HepG2 (cell line): ENCODE measurements around the gene CLCN1. TPM values are rescaled to one million over a fixed set of nuclear protein-coding genes. Genes with fewer than 3 reads are reported as not detected.

Experiments used
- ATAC-seq: fragments of 200-7000 bp; cut with Tn5 transposase; 3 replicates; pipeline ENCODE4 v1.9.1; 2020; ENCODE audit warnings: mild to moderate bottlenecking, moderate library complexity
- BruUV-seq: library from RNA; stranded (reverse); fragments of 400-500 nt; replicated peaks from 2 replicates; lab custom pipeline; 2021; lab: Mats Ljungman, UMichigan
- CTCF ChIA-PET: fragments of 300-600 bp; formaldehyde crosslinking; extraction: SDS; loops from one replicate; lab custom pipeline; 2021; ENCODE audit warnings: low total read pairs, inconsistent platforms, low intra/inter-chr PET ratio; lab: Yijun Ruan, JAX
- POLR2A ChIA-PET: fragments of 350-600 bp; sonication (Branson Sonifier 250); formaldehyde crosslinking; loops from one replicate; lab custom pipeline; 2020; ENCODE audit warnings: antibody characterized with exemption, inconsistent platforms; lab: Yijun Ruan, JAX
- DNase-seq: peaks from one replicate; pipeline ENCODE4 v3.0.0-alpha.2; 2015; ENCODE audit warnings: low spot score
- FAIRE-seq: peaks from 3 replicates; lab custom pipeline; 2011; peaks lifted over from hg19 to GRCh38; lab: Jason Lieb, UNC
- H2AFZ ChIP-seq: one replicate; pipeline ENCODE4 v1.6.1; 2011; ENCODE audit warnings: low read length, inconsistent platforms
- H3K27ac ChIP-seq: fragments of 300-600 bp; 3 replicates; pipeline ENCODE4 v1.8.0; 2011; ENCODE audit warnings: mixed run types, mild to moderate bottlenecking, mixed read lengths, low read length, inconsistent platforms; ENCODE audit not compliant: insufficient read depth; ENCODE audit errors: extremely low read length
- H3K27me3 ChIP-seq, 2 experiments: fragments of 200-600 bp in 1 of 2; 2 replicates in 1 of 2; 3 replicates in 1 of 2; pipeline versions ENCODE4 v1.6.0 to v1.8.0; 2011; ENCODE audit warnings: low read length in 2 of 2, mild to moderate bottlenecking in 2 of 2, moderate library complexity in 2 of 2, inconsistent platforms in 1 of 2; ENCODE audit not compliant: insufficient read depth in 2 of 2, control insufficient read depth in 1 of 2
- H3K36me3 ChIP-seq, 2 experiments: fragments of 200-600 bp in 1 of 2; replicated peaks in 1 of 2; 2 replicates in 1 of 2; 3 replicates in 1 of 2; pipeline versions ENCODE4 v1.5.1 to v1.8.0; 2011; ENCODE audit warnings: low read length in 2 of 2, inconsistent platforms in 1 of 2; ENCODE audit not compliant: insufficient read depth in 2 of 2, control insufficient read depth in 1 of 2
- H3K4me1 ChIP-seq: 2 replicates; pipeline ENCODE4 v1.5.1; 2012; ENCODE audit warnings: low read length, inconsistent platforms; ENCODE audit not compliant: insufficient read depth
- H3K4me2 ChIP-seq: 2 replicates; pipeline ENCODE4 v1.6.0; 2011; ENCODE audit warnings: low read depth, low read length, inconsistent platforms
- H3K4me3 ChIP-seq, 3 experiments: fragments of 200-600 bp in 1 of 3; sonication (generic), shearing (Covaris generic) in 1 of 3; replicated peaks in 1 of 3; 2 replicates each; pipeline ENCODE4 v1.5.1; 2011 to 2016; ENCODE audit warnings: low read length in 3 of 3, inconsistent platforms in 2 of 3, low read depth in 2 of 3, mild to moderate bottlenecking in 2 of 3, control low read depth in 1 of 3, mixed read lengths in 1 of 3; ENCODE audit not compliant: insufficient read depth in 1 of 3
- H3K79me2 ChIP-seq: one replicate; pipeline ENCODE4 v1.6.1; 2011; ENCODE audit warnings: low read length, inconsistent platforms; ENCODE audit not compliant: insufficient read depth
- H3K9ac ChIP-seq: 2 replicates; pipeline ENCODE4 v1.6.0; 2011; ENCODE audit warnings: mild to moderate bottlenecking, low read depth, low read length, inconsistent platforms; ENCODE audit not compliant: insufficient read depth
- H3K9me3 ChIP-seq: 2 replicates; pipeline ENCODE4 v1.5.1; 2012; ENCODE audit warnings: mild to moderate bottlenecking, low read length
- H4K20me1 ChIP-seq: 2 replicates; pipeline ENCODE4 v1.6.0; 2011; ENCODE audit warnings: inconsistent platforms, mild to moderate bottlenecking, low read length, moderate library complexity; ENCODE audit not compliant: insufficient read depth
- GABPB1 ChIP-seq: IDR thresholded peaks from 2 replicates; pipeline ENCODE4 v1.6.1; 2016; ENCODE audit warnings: mild to moderate bottlenecking, missing genetic modification reagents, moderate library complexity, missing compliant biosample characterization
- HNRNPLL ChIP-seq: fragments of 200-400 bp; formaldehyde crosslinking; IDR thresholded peaks from 2 replicates; pipeline ENCODE4 v1.6.1; 2017; ENCODE audit warnings: mild to moderate bottlenecking, low read depth, low read length; ENCODE audit not compliant: poor library complexity, severe bottlenecking
- IKZF4 ChIP-seq: sonication (generic); formaldehyde crosslinking; IDR thresholded peaks from 2 replicates; pipeline ENCODE4 v1.5.1; 2020; ENCODE audit warnings: borderline replicate concordance, mild to moderate bottlenecking, low read depth, missing genetic modification reagents; ENCODE audit errors: not compliant biosample characterization
- STAG1 ChIP-seq: sonication (generic); formaldehyde crosslinking; IDR thresholded peaks from 2 replicates; pipeline ENCODE4 v1.4.0; 2020; ENCODE audit warnings: missing genetic modification reagents
- ZFX ChIP-seq: sonication (generic); formaldehyde crosslinking; IDR thresholded peaks from 2 replicates; pipeline ENCODE4 v1.4.0; 2020; ENCODE audit warnings: mild to moderate bottlenecking, low read depth, missing genetic modification reagents, moderate library complexity
- WGBS: methylation state at CpG from one replicate; pipeline ENCODE4 v1.1.6; 2017; ENCODE audit warnings: low lambda C conversion rate; 5-methylcytosine and 5-hydroxymethylcytosine counted together
- in situ Hi-C: cut with HindIII; loops from 2 replicates; pipeline ENCODE4 v1.10.0; 2017; ENCODE audit warnings: low pct_unique_long_range_greater_than_20kb; ENCODE audit not compliant: extremely low pct_ligation_motif_present
- intact Hi-C: fragments of 100-400 bp; cut with micrococcal nuclease; formaldehyde crosslinking; loops from one replicate; pipeline ENCODE4 v1.10.0; 2022; ENCODE audit not compliant: unreplicated experiment
- polyA plus RNA-seq, 8 experiments: library from polyadenylated mRNA; depleted of rRNA in 3 of 8; stranded (reverse) in 7 of 8; unstranded in 1 of 8; fragments of >200 nt; fragmentation: Illumina TruSeq in 4 of 8; extraction: Trizol in 4 of 8; gene quantifications; 2 replicates each; pipeline versions ENCODE4 v1.2.1 to v1.2.3, GENCODE V29; 2011 to 2016; ENCODE audit warnings: low read depth in 4 of 8, missing spikeins in 1 of 8, mixed read lengths in 1 of 8; ENCODE audit not compliant: insufficient read depth in 1 of 8
- total RNA-seq, 5 experiments: library from RNA; depleted of rRNA; stranded (reverse); fragments of >200 nt; fragmentation: Illumina TruSeq; extraction: Trizol; gene quantifications; 2 replicates each; pipeline ENCODE4 v1.2.3, GENCODE V29; 2016; ENCODE audit warnings: low read depth in 1 of 5
- TF ChIP-seq, protein P1 (sequence below): sonication (generic); formaldehyde crosslinking; IDR thresholded peaks from 2 replicates; pipeline ENCODE4 v1.5.0; 2020; ENCODE audit warnings: mild to moderate bottlenecking, missing genetic modification reagents, moderate library complexity
- TF ChIP-seq, protein P2 (sequence below): sonication (generic); formaldehyde crosslinking; IDR thresholded peaks from 2 replicates; pipeline ENCODE4 v1.9.0; 2022; ENCODE audit warnings: missing genetic modification reagents, mild to moderate bottlenecking, borderline replicate concordance
- TF ChIP-seq, protein P3 (sequence below): sonication (generic); formaldehyde crosslinking; IDR thresholded peaks from 2 replicates; pipeline ENCODE4 v1.4.0; 2020; ENCODE audit warnings: missing genetic modification reagents
- TF ChIP-seq, protein P4 (sequence below): sonication (generic); formaldehyde crosslinking; IDR thresholded peaks from 2 replicates; pipeline ENCODE4 v1.5.1; 2020; ENCODE audit warnings: mild to moderate bottlenecking, missing genetic modification reagents, moderate library complexity
- TF ChIP-seq, protein P5 (sequence below): sonication (generic); formaldehyde crosslinking; IDR thresholded peaks from 2 replicates; pipeline ENCODE4 v1.8.1; 2023; ENCODE audit warnings: missing genetic modification reagents, mild to moderate bottlenecking, borderline replicate concordance

Gene CLCN1
- total and polyA plus RNA-seq, 2 of the 13 experiments (the other 11 are each of a cell fraction or from before 2014, with no cell fraction given), result 0.01 TPM; not detected in 1

DNA sequence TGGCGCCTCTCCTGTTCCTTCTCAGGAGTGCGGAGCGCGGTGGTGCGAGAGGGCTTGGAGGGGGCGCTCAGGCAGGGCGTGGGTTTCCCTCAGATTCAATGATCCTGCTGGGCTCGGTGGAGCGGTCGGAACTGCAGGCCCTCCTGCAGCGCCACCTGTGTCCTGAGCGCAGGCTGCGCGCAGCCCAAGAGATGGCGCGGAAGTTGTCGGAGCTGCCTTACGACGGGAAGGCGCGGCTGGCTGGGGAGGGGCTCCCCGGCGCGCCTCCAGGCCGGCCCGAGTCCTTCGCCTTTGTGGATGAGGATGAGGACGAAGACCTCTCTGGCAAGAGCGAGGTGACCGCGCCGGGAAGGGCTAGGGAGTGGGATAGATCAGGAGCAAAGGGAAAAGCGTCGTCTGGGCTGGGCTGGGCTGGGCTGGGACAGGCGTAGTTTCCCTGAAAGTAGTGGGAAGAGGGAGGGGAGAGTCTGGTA, 29.6 kb downstream of the CLCN1 start:
- in situ Hi-C loops, result no loop called here
- 68% methylated on average over 29 of the region's 35 CpGs for WGBS
- BruUV-seq, result no TSS peak
- TF ChIP-seq, protein P1, sequence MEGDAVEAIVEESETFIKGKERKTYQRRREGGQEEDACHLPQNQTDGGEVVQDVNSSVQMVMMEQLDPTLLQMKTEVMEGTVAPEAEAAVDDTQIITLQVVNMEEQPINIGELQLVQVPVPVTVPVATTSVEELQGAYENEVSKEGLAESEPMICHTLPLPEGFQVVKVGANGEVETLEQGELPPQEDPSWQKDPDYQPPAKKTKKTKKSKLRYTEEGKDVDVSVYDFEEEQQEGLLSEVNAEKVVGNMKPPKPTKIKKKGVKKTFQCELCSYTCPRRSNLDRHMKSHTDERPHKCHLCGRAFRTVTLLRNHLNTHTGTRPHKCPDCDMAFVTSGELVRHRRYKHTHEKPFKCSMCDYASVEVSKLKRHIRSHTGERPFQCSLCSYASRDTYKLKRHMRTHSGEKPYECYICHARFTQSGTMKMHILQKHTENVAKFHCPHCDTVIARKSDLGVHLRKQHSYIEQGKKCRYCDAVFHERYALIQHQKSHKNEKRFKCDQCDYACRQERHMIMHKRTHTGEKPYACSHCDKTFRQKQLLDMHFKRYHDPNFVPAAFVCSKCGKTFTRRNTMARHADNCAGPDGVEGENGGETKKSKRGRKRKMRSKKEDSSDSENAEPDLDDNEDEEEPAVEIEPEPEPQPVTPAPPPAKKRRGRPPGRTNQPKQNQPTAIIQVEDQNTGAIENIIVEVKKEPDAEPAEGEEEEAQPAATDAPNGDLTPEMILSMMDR (CRISPR knock-in tag), result peak; percentile 64
- TF ChIP-seq, protein P2, sequence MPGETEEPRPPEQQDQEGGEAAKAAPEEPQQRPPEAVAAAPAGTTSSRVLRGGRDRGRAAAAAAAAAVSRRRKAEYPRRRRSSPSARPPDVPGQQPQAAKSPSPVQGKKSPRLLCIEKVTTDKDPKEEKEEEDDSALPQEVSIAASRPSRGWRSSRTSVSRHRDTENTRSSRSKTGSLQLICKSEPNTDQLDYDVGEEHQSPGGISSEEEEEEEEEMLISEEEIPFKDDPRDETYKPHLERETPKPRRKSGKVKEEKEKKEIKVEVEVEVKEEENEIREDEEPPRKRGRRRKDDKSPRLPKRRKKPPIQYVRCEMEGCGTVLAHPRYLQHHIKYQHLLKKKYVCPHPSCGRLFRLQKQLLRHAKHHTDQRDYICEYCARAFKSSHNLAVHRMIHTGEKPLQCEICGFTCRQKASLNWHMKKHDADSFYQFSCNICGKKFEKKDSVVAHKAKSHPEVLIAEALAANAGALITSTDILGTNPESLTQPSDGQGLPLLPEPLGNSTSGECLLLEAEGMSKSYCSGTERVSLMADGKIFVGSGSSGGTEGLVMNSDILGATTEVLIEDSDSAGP (CRISPR knock-in tag), result peak; percentile 21; the same call in 1 of the 2 replicates
- TF ChIP-seq HNRNPLL (peak; percentile 72), IKZF4 (CRISPR knock-in tag) (no peak), STAG1 (peak; percentile 11; the same call in 1 of the 2 replicates), GABPB1 (CRISPR knock-in tag) (peak; percentile 36; the same call in 1 of the 2 replicates), ZFX (CRISPR knock-in tag) (0 out of 2 replicates have a peak, but pooled peaks have one; percentile 17)
- TF ChIP-seq, protein P3, sequence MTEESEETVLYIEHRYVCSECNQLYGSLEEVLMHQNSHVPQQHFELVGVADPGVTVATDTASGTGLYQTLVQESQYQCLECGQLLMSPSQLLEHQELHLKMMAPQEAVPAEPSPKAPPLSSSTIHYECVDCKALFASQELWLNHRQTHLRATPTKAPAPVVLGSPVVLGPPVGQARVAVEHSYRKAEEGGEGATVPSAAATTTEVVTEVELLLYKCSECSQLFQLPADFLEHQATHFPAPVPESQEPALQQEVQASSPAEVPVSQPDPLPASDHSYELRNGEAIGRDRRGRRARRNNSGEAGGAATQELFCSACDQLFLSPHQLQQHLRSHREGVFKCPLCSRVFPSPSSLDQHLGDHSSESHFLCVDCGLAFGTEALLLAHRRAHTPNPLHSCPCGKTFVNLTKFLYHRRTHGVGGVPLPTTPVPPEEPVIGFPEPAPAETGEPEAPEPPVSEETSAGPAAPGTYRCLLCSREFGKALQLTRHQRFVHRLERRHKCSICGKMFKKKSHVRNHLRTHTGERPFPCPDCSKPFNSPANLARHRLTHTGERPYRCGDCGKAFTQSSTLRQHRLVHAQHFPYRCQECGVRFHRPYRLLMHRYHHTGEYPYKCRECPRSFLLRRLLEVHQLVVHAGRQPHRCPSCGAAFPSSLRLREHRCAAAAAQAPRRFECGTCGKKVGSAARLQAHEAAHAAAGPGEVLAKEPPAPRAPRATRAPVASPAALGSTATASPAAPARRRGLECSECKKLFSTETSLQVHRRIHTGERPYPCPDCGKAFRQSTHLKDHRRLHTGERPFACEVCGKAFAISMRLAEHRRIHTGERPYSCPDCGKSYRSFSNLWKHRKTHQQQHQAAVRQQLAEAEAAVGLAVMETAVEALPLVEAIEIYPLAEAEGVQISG, result 0 out of 2 replicates have a peak, but pooled peaks have one; percentile 21
- TF ChIP-seq, protein P4, sequence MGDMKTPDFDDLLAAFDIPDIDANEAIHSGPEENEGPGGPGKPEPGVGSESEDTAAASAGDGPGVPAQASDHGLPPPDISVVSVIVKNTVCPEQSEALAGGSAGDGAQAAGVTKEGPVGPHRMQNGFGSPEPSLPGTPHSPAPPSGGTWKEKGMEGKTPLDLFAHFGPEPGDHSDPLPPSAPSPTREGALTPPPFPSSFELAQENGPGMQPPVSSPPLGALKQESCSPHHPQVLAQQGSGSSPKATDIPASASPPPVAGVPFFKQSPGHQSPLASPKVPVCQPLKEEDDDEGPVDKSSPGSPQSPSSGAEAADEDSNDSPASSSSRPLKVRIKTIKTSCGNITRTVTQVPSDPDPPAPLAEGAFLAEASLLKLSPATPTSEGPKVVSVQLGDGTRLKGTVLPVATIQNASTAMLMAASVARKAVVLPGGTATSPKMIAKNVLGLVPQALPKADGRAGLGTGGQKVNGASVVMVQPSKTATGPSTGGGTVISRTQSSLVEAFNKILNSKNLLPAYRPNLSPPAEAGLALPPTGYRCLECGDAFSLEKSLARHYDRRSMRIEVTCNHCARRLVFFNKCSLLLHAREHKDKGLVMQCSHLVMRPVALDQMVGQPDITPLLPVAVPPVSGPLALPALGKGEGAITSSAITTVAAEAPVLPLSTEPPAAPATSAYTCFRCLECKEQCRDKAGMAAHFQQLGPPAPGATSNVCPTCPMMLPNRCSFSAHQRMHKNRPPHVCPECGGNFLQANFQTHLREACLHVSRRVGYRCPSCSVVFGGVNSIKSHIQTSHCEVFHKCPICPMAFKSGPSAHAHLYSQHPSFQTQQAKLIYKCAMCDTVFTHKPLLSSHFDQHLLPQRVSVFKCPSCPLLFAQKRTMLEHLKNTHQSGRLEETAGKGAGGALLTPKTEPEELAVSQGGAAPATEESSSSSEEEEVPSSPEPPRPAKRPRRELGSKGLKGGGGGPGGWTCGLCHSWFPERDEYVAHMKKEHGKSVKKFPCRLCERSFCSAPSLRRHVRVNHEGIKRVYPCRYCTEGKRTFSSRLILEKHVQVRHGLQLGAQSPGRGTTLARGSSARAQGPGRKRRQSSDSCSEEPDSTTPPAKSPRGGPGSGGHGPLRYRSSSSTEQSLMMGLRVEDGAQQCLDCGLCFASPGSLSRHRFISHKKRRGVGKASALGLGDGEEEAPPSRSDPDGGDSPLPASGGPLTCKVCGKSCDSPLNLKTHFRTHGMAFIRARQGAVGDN (CRISPR knock-in tag), result peak; percentile 23; the same call in 1 of the 2 replicates
- TF ChIP-seq, protein P5, sequence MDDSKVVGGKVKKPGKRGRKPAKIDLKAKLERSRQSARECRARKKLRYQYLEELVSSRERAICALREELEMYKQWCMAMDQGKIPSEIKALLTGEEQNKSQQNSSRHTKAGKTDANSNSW (CRISPR knock-in tag), result no peak

More for the DNA sequence above, 29.6 kb downstream of the CLCN1 start:
- intact Hi-C loops, result no loop called here
- no peak overlapping the region for H3K27ac ChIP-seq
- H3K9me3 ChIP-seq, result no peaks in the 10 kb centered on the region
- no peaks in the 10 kb centered on the region for H3K36me3 ChIP-seq
- no peak overlapping the region; a peak in 1 of 6 replicates for H3K4me3 ChIP-seq
- POLR2A ChIA-PET, result no interaction called here
- no peaks in the 10 kb centered on the region for H4K20me1 ChIP-seq
- no peaks in the 10 kb centered on the region for H3K79me2 ChIP-seq
- H2AFZ ChIP-seq, result no peak overlapping the region
- no peak overlapping the region for H3K9ac ChIP-seq
- CTCF ChIA-PET, result no interaction called here
- DNase-seq, result no peak
- H3K4me1 ChIP-seq, result no peaks in the 10 kb centered on the region
- peaks cover 0 to 4% of the 10 kb centered on the region in 2 experiments; a peak in 1 of 5 replicates for H3K27me3 ChIP-seq
- no peak for FAIRE-seq
- peak; percentile 98 for ATAC-seq
- H3K4me2 ChIP-seq, result no peak overlapping the region
